Stomach (tissue), 9 donors: ENCODE measurements around the gene ZNF627. TPM values are rescaled to one million over a fixed set of nuclear protein-coding genes. Genes with fewer than 3 reads are reported as not detected.
"Not testable (repeated sequence)": the region's sequence is repeated elsewhere in the genome, so short reads cannot be mapped to it uniquely, and the experiment has no call there.

Source experiments
- DNase-seq, 2 donors: peaks; one replicate each; pipeline versions ENCODE4 v3.0.0 to v3.0.0-alpha.2; 2013 to 2019
- H3K27ac ChIP-seq, 5 donors: fragments of 200-600 bp in 4 of 5; sonication (generic) in 4 of 5; one replicate each; pipeline ENCODE4 v1.5.1; 2013 to 2019; ENCODE audit warnings: mild to moderate bottlenecking in 1 of 5, moderate library complexity in 1 of 5
- H3K27me3 ChIP-seq, 3 donors: fragments of 200-600 bp; sonication (generic); one replicate each; pipeline ENCODE4 v1.5.1; 2017 to 2019; ENCODE audit warnings: mixed run types in 1 of 3
- H3K36me3 ChIP-seq, 4 donors: fragments of 200-600 bp; sonication (generic); 1 replicate in 3 of 4; 2 replicates in 1 of 4; pipeline ENCODE4 v1.5.1; 2016 to 2019
- H3K4me1 ChIP-seq, 4 donors: fragments of 200-600 bp; sonication (generic); one replicate each; pipeline ENCODE4 v1.5.1; 2016 to 2019
- H3K4me3 ChIP-seq, 4 donors: fragments of 200-600 bp; sonication (generic) in 3 of 4; one replicate each; pipeline ENCODE4 v1.5.1; 2016 to 2019; ENCODE audit warnings: mild to moderate bottlenecking in 1 of 4
- H3K9me3 ChIP-seq, 4 donors: fragments of 200-600 bp; sonication (generic); one replicate each; pipeline ENCODE4 v1.5.1; 2016 to 2019
- CTCF ChIP-seq, 7 experiments: fragments of 450-650 bp in 4 of 7; fragments of 200-600 bp in 3 of 7; sonication (generic) in 3 of 7; IDR thresholded peaks; one replicate each; pipeline ENCODE4 v1.5.1; 2016 to 2019; ENCODE audit warnings: antibody characterized with exemption in 7 of 7, control low read depth in 2 of 7, mild to moderate bottlenecking in 1 of 7
- EP300 ChIP-seq: sonication (generic); formaldehyde crosslinking; IDR thresholded peaks from one replicate; pipeline ENCODE4 v1.6.1; 2017; ENCODE audit warnings: antibody characterized with exemption
- POLR2A ChIP-seq, 4 donors: fragments of 450-650 bp; IDR thresholded peaks; one replicate each; pipeline ENCODE4 v1.6.1; 2016; ENCODE audit warnings: antibody characterized with exemption in 4 of 4, control low read depth in 2 of 4, mild to moderate bottlenecking in 1 of 4, moderate library complexity in 1 of 4
- POLR2AphosphoS5 ChIP-seq, 3 donors: sonication (generic); formaldehyde crosslinking; IDR thresholded peaks; one replicate each; pipeline ENCODE4 v1.6.1; 2016; ENCODE audit warnings: antibody characterized with exemption in 3 of 3
- WGBS, 5 donors: extraction: QIAGEN DNeasy Blood & Tissue Kit in 3 of 5; methylation state at CpG; one replicate each; pipeline versions ENCODE4 v1.1.5 to v1.1.7; 2013 to 2018; 5-methylcytosine and 5-hydroxymethylcytosine counted together
- intact Hi-C: fragments of 100-400 bp; cut with DNase I; formaldehyde crosslinking; loops from one replicate; pipeline ENCODE4 v1.15.1; 2023; ENCODE audit warnings: low total_unique reads
- polyA plus RNA-seq, 3 donors: library from polyadenylated mRNA; stranded (reverse); fragments of 200-250 nt; gene quantifications; one replicate each; pipeline ENCODE4 v1.2.3, GENCODE V29; 2013
- total RNA-seq, 5 donors: library from RNA; depleted of rRNA; stranded (reverse); fragments of >200 nt; gene quantifications; one replicate each; pipeline versions ENCODE4 v1.1.0 to v1.2.3, GENCODE V29; 2014 to 2016
- donor health status: healthy with polysubstance abuse.
- donor health status: Bipolar disorder and iron deficiency.
- donor health status: healthy.

Gene ZNF627
- total and polyA plus RNA-seq, 8 donors: 1.4 to 21.7 (median 6.4) TPM; not detected in 1

- DNase-seq: no peak
- Histone ChIP-seq H3K27ac (no peak overlapping the region), H3K9me3 (peaks cover 3 to 11% (median 7%) of the 10 kb centered on the region in 4 donors), H3K27me3 (no peaks in the 10 kb centered on the region), H3K36me3 (peaks cover 29 to 42% (median 35%) of the 10 kb centered on the region in 4 donors), H3K4me1 (no peaks in the 10 kb centered on the region), H3K4me3 (no peak overlapping the region)
- 94 to 100% (median 96%) methylated on average over 1 of the region's 1 CpG for WGBS, 5 donors
- no peak for TF ChIP-seq CTCF (IDR thresholded peaks at IDR 0.05)
- TF ChIP-seq EP300: no peak
- TF ChIP-seq POLR2A (IDR thresholded peaks at IDR 0.05): no peak
- TF ChIP-seq POLR2AphosphoS5 (IDR thresholded peaks at IDR 0.05): no peak
- intact Hi-C loops: no loop called here
Observed at GRCh38 chr19:11611730-11612129, 14.4 kb downstream of the ZNF627 start.

GRCh38 chr19:11612816-11613511 lies 15.7 kb downstream of the ZNF627 start:
- TF ChIP-seq POLR2A (IDR thresholded peaks at IDR 0.05) (no peak), POLR2AphosphoS5 (IDR thresholded peaks at IDR 0.05) (no peak), CTCF (IDR thresholded peaks at IDR 0.05) (no peak), EP300 (no peak)
- Histone ChIP-seq H3K4me3 (no peak overlapping the region), H3K4me1 (no peaks in the 10 kb centered on the region), H3K36me3 (peaks cover 39 to 42% (median 41%) of the 10 kb centered on the region in 4 donors), H3K27ac (no peak overlapping the region), H3K9me3 (peaks cover 13 to 22% (median 18%) of the 10 kb centered on the region in 4 donors), H3K27me3 (no peaks in the 10 kb centered on the region)
- intact Hi-C loops: no loop called here
- DNase-seq: no peak
- WGBS, 5 donors: 90 to 99% (median 97%) methylated on average over 5 of the region's 5 CpGs

GRCh38 chr19:11617180-11618062 lies 20.1 kb downstream of the ZNF627 start:
- intact Hi-C loops: no loop called here
- TF ChIP-seq CTCF (IDR thresholded peaks at IDR 0.05): no peak
- TF ChIP-seq POLR2A (IDR thresholded peaks at IDR 0.05): no peak
- TF ChIP-seq POLR2AphosphoS5 (IDR thresholded peaks at IDR 0.05): no peak
- no peak for TF ChIP-seq EP300
- Histone ChIP-seq H3K27ac (no peak overlapping the region), H3K36me3 (peaks cover 59 to 80% (median 78%) of the 10 kb centered on the region in 4 donors), H3K4me1 (no peaks in the 10 kb centered on the region), H3K9me3 (peaks cover 13 to 29% (median 22%) of the 10 kb centered on the region in 4 donors), H3K4me3 (no peak overlapping the region), H3K27me3 (no peaks in the 10 kb centered on the region)
- no peak for DNase-seq
- WGBS, 5 donors: 95 to 99% (median 98%) methylated on average over 19 of the region's 19 CpGs

- intact Hi-C loops: no loop called here
- TF ChIP-seq POLR2A (IDR thresholded peaks at IDR 0.05) (no peak), CTCF (IDR thresholded peaks at IDR 0.05) (no peak), EP300 (no peak), POLR2AphosphoS5 (IDR thresholded peaks at IDR 0.05) (no peak)
- H3K27ac ChIP-seq: no peak overlapping the region
- H3K9me3 ChIP-seq: peaks cover 13 to 29% (median 22%) of the 10 kb centered on the region in 4 donors
- H3K4me3 ChIP-seq: no peak overlapping the region
- 70 to 94% (median 83%) methylated on average over 4 of the region's 4 CpGs for WGBS, 5 donors
- DNase-seq: no peak
- peaks cover 15 to 29% (median 23%) of the 10 kb centered on the region in 4 donors for H3K4me1 ChIP-seq
- H3K27me3 ChIP-seq: no peaks in the 10 kb centered on the region
- peaks cover 44 to 63% (median 61%) of the 10 kb centered on the region in 4 donors for H3K36me3 ChIP-seq
Observed at GRCh38 chr19:11620553-11620952, 23.3 kb downstream of the ZNF627 start.

GRCh38 chr19:11622401-11622800 lies 25.1 kb downstream of the ZNF627 start:
- H3K27me3 ChIP-seq, intact Hi-C loops, DNase-seq, H3K4me3 ChIP-seq, H3K27ac ChIP-seq: not testable (repeated sequence)
- H3K9me3 ChIP-seq: peaks cover 6 to 12% (median 10%) of the 10 kb centered on the region in 4 donors
- H3K4me1 ChIP-seq: peaks cover 15 to 29% (median 23%) of the 10 kb centered on the region in 4 donors
- H3K36me3 ChIP-seq: peaks cover 26 to 44% (median 42%) of the 10 kb centered on the region in 4 donors
- WGBS, 5 donors: 33 to 69% (median 41%) methylated on average over 3 of the region's 3 CpGs
